ENCODE measurements around the gene CRACR2B. TPM values are rescaled to one million over a fixed set of nuclear protein-coding genes. Genes with fewer than 3 reads are reported as not detected.

The CRACR2B gene
- polyA plus RNA-seq, 5 donors = 13.6 to 31.6 (median 21.5) TPM

- DNase-seq = peak; percentile 99
These were observed 18.3 kb upstream of the CRACR2B start, which contains the start of gene RPLP2 for GRCh38 chr11:809287-810039. Gene RPLP2 (plus strand): TSS chr11:809967. CDS start chr11:810235, 268 bp downstream.

- DNase-seq = no peak
These were observed 17.6 kb upstream of the CRACR2B start for GRCh38 chr11:810040-810567.

- no peak for DNase-seq
These were observed 16.1 kb upstream of the CRACR2B start for GRCh38 chr11:811446-812245.

- no peak for DNase-seq
These were observed 15.3 kb upstream of the CRACR2B start for GRCh38 chr11:812390-812789.

- DNase-seq = no peak
These were observed 14.7 kb upstream of the CRACR2B start for GRCh38 chr11:813072-813455.

GRCh38 chr11:813456-814096 is 14.1 kb upstream of the CRACR2B start:
- no peak for DNase-seq

GRCh38 chr11:815675-816432 is 11.9 kb upstream of the CRACR2B start:
- no peak for DNase-seq

- no peak for DNase-seq
These were observed 11.3 kb upstream of the CRACR2B start for GRCh38 chr11:816433-816779.

- DNase-seq = no peak
These were observed 9.2 kb upstream of the CRACR2B start, which contains the start of gene PNPLA2 for GRCh38 chr11:818396-819128. Gene PNPLA2 (plus strand): TSS chr11:818914. CDS start chr11:819719, 805 bp downstream.

- peak; percentile 85 to 88 for DNase-seq
These were observed 8.4 kb upstream of the CRACR2B start for GRCh38 chr11:819129-819931.

GRCh38 chr11:819943-820649 is 7.6 kb upstream of the CRACR2B start:
- DNase-seq = no peak

- no peak for DNase-seq
These were observed 6.8 kb upstream of the CRACR2B start for GRCh38 chr11:820655-821511.

- DNase-seq = no peak
These were observed 6.0 kb upstream of the CRACR2B start for GRCh38 chr11:821512-822371.

GRCh38 chr11:823441-824291 is 4.1 kb upstream of the CRACR2B start:
- DNase-seq = no peak

GRCh38 chr11:824292-824880 is 3.3 kb upstream of the CRACR2B start:
- no peak for DNase-seq

- no peak for DNase-seq
These were observed 2.8 kb upstream of the CRACR2B start for GRCh38 chr11:824942-825341.
